Stomach (tissue), 9 donors: Measurements from ENCODE around the gene NOXA1. TPM values are rescaled to one million over a fixed set of nuclear protein-coding genes. Genes with fewer than 3 reads are reported as not detected.

ENCODE experiments used
- DNase-seq, 2 donors: peaks; one replicate each; pipeline versions ENCODE4 v3.0.0 to v3.0.0-alpha.2; 2013 to 2019
- H3K27ac ChIP-seq, 5 donors: fragments of 200-600 bp in 4 of 5; sonication (generic) in 4 of 5; one replicate each; pipeline ENCODE4 v1.5.1; 2013 to 2019; ENCODE audit warnings: mild to moderate bottlenecking in 1 of 5, moderate library complexity in 1 of 5
- H3K27me3 ChIP-seq, 3 donors: fragments of 200-600 bp; sonication (generic); one replicate each; pipeline ENCODE4 v1.5.1; 2017 to 2019; ENCODE audit warnings: mixed run types in 1 of 3
- H3K36me3 ChIP-seq, 4 donors: fragments of 200-600 bp; sonication (generic); 1 replicate in 3 of 4; 2 replicates in 1 of 4; pipeline ENCODE4 v1.5.1; 2016 to 2019
- H3K4me1 ChIP-seq, 4 donors: fragments of 200-600 bp; sonication (generic); one replicate each; pipeline ENCODE4 v1.5.1; 2016 to 2019
- H3K4me3 ChIP-seq, 4 donors: fragments of 200-600 bp; sonication (generic) in 3 of 4; one replicate each; pipeline ENCODE4 v1.5.1; 2016 to 2019; ENCODE audit warnings: mild to moderate bottlenecking in 1 of 4
- H3K9me3 ChIP-seq, 4 donors: fragments of 200-600 bp; sonication (generic); one replicate each; pipeline ENCODE4 v1.5.1; 2016 to 2019
- EP300 ChIP-seq: sonication (generic); formaldehyde crosslinking; IDR thresholded peaks from one replicate; pipeline ENCODE4 v1.6.1; 2017; ENCODE audit warnings: antibody characterized with exemption
- POLR2A ChIP-seq, 4 donors: fragments of 450-650 bp; IDR thresholded peaks; one replicate each; pipeline ENCODE4 v1.6.1; 2016; ENCODE audit warnings: antibody characterized with exemption in 4 of 4, control low read depth in 2 of 4, mild to moderate bottlenecking in 1 of 4, moderate library complexity in 1 of 4
- POLR2AphosphoS5 ChIP-seq, 3 donors: sonication (generic); formaldehyde crosslinking; IDR thresholded peaks; one replicate each; pipeline ENCODE4 v1.6.1; 2016; ENCODE audit warnings: antibody characterized with exemption in 3 of 3
- WGBS, 5 donors: extraction: QIAGEN DNeasy Blood & Tissue Kit in 3 of 5; methylation state at CpG; one replicate each; pipeline versions ENCODE4 v1.1.5 to v1.1.7; 2013 to 2018; 5-methylcytosine and 5-hydroxymethylcytosine counted together
- intact Hi-C: fragments of 100-400 bp; cut with DNase I; formaldehyde crosslinking; loops from one replicate; pipeline ENCODE4 v1.15.1; 2023; ENCODE audit warnings: low total_unique reads
- polyA plus RNA-seq, 3 donors: library from polyadenylated mRNA; stranded (reverse); fragments of 200-250 nt; gene quantifications; one replicate each; pipeline ENCODE4 v1.2.3, GENCODE V29; 2013
- total RNA-seq, 5 donors: library from RNA; depleted of rRNA; stranded (reverse); fragments of >200 nt; gene quantifications; one replicate each; pipeline versions ENCODE4 v1.1.0 to v1.2.3, GENCODE V29; 2014 to 2016
- TF ChIP-seq, protein P1 (sequence below), 7 experiments: fragments of 450-650 bp in 4 of 7; fragments of 200-600 bp in 3 of 7; sonication (generic) in 3 of 7; IDR thresholded peaks; one replicate each; pipeline ENCODE4 v1.5.1; 2016 to 2019; ENCODE audit warnings: antibody characterized with exemption in 7 of 7, control low read depth in 2 of 7, mild to moderate bottlenecking in 1 of 7
- donor health status: healthy with polysubstance abuse.
- donor health status: Bipolar disorder and iron deficiency.
- donor health status: healthy.

The NOXA1 gene
- total and polyA plus RNA-seq, 8 donors, result 3.5 to 43.2 (median 14.7) TPM

DNA sequence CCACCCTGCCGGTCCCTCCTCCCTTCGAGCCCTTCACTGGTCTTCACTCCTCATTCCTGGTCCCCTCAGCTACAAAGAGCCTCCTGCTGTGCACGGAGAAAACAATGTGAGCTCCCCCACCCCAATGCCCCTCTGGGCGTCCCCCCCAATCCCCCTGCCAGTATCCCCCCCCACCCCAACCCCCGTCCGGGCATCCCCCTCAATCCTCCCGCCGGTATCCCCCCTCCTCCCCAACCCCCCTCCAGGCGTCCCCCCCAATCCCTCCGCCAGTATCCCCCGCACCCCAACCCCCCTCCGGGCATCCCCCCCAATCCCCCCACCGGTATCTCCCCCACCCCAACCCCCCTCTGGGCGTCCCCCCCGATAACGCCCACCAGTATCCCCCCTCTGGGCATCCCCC, 43.0 kb upstream of the NOXA1 start:
- intact Hi-C loops, result no loop called here
- H3K36me3 ChIP-seq, result peaks cover 0 to 22% (median 4%) of the 10 kb centered on the region in 4 donors
- no peak overlapping the region for H3K4me3 ChIP-seq
- 78 to 98% (median 84%) methylated on average over 6 to 14 of the region's 16 CpGs for WGBS, 5 donors
- DNase-seq, result no peak
- no peaks in the 10 kb centered on the region for H3K9me3 ChIP-seq
- no peaks in the 10 kb centered on the region for H3K4me1 ChIP-seq
- H3K27ac ChIP-seq, result no peak overlapping the region
- TF ChIP-seq POLR2A (IDR thresholded peaks at IDR 0.05), result no peak
- no peak for TF ChIP-seq POLR2AphosphoS5 (IDR thresholded peaks at IDR 0.05)
- TF ChIP-seq, protein P1, sequence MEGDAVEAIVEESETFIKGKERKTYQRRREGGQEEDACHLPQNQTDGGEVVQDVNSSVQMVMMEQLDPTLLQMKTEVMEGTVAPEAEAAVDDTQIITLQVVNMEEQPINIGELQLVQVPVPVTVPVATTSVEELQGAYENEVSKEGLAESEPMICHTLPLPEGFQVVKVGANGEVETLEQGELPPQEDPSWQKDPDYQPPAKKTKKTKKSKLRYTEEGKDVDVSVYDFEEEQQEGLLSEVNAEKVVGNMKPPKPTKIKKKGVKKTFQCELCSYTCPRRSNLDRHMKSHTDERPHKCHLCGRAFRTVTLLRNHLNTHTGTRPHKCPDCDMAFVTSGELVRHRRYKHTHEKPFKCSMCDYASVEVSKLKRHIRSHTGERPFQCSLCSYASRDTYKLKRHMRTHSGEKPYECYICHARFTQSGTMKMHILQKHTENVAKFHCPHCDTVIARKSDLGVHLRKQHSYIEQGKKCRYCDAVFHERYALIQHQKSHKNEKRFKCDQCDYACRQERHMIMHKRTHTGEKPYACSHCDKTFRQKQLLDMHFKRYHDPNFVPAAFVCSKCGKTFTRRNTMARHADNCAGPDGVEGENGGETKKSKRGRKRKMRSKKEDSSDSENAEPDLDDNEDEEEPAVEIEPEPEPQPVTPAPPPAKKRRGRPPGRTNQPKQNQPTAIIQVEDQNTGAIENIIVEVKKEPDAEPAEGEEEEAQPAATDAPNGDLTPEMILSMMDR (IDR thresholded peaks at IDR 0.05), result no peak
- no peak for TF ChIP-seq EP300
- H3K27me3 ChIP-seq, result no peaks in the 10 kb centered on the region

DNA sequence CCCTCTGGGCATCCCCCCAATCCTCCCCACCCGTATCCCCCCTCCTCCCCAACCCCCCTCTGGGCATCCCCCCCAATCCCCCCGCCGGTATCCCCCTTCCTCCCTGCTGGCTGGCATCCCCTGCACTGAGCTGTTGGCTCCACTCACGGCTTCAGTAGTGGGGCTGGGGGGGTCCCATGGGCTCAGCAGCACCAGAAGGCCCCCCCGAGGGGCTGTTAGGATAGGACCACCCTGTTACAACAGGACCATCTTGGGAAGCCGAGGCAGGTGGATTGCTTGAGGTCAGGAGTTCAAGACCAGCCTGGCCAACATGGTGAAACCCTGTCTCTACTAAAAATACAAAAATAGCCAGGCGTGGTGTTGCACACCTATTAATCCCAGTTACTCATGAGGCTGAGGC, 42.6 kb upstream of the NOXA1 start:
- no peaks in the 10 kb centered on the region for H3K4me1 ChIP-seq
- H3K4me3 ChIP-seq, result no peak overlapping the region
- H3K27ac ChIP-seq, result no peak overlapping the region
- H3K27me3 ChIP-seq, result no peaks in the 10 kb centered on the region
- 93 to 95% (median 95%) methylated on average over 3 to 7 of the region's 7 CpGs for WGBS, 5 donors
- no peak for TF ChIP-seq POLR2A (IDR thresholded peaks at IDR 0.05)
- no peak for TF ChIP-seq POLR2AphosphoS5 (IDR thresholded peaks at IDR 0.05)
- TF ChIP-seq EP300, result no peak
- TF ChIP-seq, protein P1 (IDR thresholded peaks at IDR 0.05), result no peak
- no peak for DNase-seq
- intact Hi-C loops, result no loop called here
- peaks cover 0 to 26% (median 7%) of the 10 kb centered on the region in 4 donors for H3K36me3 ChIP-seq
- H3K9me3 ChIP-seq, result no peaks in the 10 kb centered on the region

DNA sequence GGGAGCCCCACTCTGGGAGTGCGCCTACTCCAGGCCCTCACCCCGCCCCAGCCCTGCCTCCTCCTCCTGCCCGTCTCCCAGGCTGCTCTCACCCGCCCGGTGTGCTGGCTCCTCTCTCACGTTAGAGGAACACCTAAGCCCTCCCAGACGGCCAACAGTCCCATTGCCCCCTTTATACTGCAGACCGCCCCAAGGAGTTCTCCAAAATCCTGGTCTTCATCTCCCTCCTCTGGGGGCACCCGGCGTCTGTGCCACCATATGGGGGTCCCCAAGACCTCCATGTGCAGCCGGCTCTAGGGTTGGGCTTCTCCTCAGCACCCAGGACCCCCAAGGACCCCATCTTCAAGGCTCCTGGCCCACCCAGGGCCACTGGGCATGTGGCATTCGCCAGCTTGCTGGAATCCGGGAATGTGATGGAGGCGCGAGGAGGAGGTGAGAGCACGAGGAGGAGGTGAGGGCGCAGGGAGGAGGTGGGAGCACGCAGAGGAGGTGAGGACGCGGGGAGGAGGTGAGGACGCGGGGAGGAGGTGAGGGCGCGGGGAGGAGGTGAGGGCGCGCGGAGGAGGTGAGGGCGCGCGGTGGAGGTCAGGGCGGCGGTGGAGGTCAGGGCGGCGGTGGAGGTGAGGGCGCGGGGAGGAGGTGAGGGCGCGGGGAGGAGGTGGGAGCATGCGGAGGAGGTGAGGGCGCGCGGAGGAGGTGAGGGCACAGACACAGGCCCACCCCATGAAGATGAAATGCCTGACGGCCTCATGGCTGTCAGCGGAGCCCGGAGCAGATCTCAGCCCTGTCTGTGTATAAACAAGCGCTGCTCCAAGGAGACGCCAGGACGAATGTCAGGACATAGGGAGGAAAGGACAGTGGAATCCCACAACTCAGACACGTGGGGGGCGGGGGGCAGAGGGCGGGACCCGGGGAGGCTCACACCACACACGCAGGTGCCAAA, 41.4 kb upstream of the NOXA1 start:
- intact Hi-C loops, result no loop called here
- 89 to 94% (median 93%) methylated on average over 36 to 53 of the region's 53 CpGs for WGBS, 5 donors
- no peak for DNase-seq
- H3K27me3 ChIP-seq, result no peaks in the 10 kb centered on the region
- TF ChIP-seq POLR2A (IDR thresholded peaks at IDR 0.05) (no peak), EP300 (no peak), POLR2AphosphoS5 (IDR thresholded peaks at IDR 0.05) (no peak)
- TF ChIP-seq, protein P1 (IDR thresholded peaks at IDR 0.05), result no peak
- H3K9me3 ChIP-seq, result no peaks in the 10 kb centered on the region
- H3K36me3 ChIP-seq, result peaks cover 0 to 33% (median 8%) of the 10 kb centered on the region in 4 donors
- no peak overlapping the region for H3K27ac ChIP-seq
- H3K4me1 ChIP-seq, result no peaks in the 10 kb centered on the region
- H3K4me3 ChIP-seq, result no peak overlapping the region

DNA sequence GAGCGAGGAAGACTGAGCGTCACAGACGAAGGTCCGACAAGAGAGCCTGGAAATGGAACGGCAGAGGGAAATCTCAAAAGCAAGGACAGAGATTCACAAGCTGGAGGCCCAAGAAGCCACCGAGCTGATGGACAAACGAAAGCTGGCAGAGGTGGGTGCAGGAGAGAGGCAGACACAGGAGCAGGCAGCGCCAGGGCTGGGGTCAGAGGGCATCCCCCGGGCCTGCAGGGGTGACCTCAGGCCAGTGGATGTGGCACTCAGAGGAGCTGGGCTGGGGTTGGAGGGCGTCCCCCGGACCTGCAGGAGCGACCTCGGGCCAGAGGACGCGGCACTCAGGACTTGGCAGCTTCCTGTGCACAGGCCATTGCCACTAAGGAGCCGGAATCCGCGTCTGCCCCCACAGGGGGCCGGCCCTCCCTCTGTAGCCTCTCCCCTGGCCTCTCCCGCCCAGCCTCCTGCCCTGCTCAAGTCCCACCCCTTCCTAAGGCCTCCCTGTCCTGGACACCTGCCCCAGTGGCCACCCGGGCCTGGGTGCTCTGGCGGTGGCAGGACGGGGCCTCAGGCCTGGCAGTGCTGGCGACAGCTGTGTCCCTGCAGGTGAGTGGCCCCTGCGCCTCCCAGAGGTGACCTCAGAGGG, 40.6 kb upstream of the NOXA1 start:
- DNase-seq, result no peak
- 77 to 83% (median 79%) methylated on average over 20 to 25 of the region's 25 CpGs for WGBS, 5 donors
- intact Hi-C loops, result no loop called here
- no peak overlapping the region for H3K27ac ChIP-seq
- no peaks in the 10 kb centered on the region for H3K27me3 ChIP-seq
- no peaks in the 10 kb centered on the region for H3K9me3 ChIP-seq
- no peaks in the 10 kb centered on the region for H3K4me1 ChIP-seq
- H3K4me3 ChIP-seq, result no peak overlapping the region
- TF ChIP-seq POLR2AphosphoS5 (IDR thresholded peaks at IDR 0.05) (no peak), POLR2A (IDR thresholded peaks at IDR 0.05) (no peak), EP300 (no peak)
- TF ChIP-seq, protein P1 (IDR thresholded peaks at IDR 0.05), result no peak
- peaks cover 0 to 33% (median 8%) of the 10 kb centered on the region in 4 donors for H3K36me3 ChIP-seq
